Fibroblast of lung (primary cell): ENCODE data around the gene CRACR2B. TPM values are rescaled to one million over a fixed set of nuclear protein-coding genes. Genes with fewer than 3 reads are reported as not detected.

Experiments used
- DNase-seq, 2 donors: peaks; one replicate each; pipeline versions ENCODE4 v3.0.0 to v3.0.0-alpha.2; 2010; ENCODE audit warnings: low read depth in 2 of 2
- H2AFZ ChIP-seq: 2 replicates; pipeline ENCODE4 v1.5.1; 2012; ENCODE audit warnings: low read length, control low read depth, inconsistent platforms
- H3K27ac ChIP-seq: 2 replicates; pipeline ENCODE4 v1.5.1; 2011; ENCODE audit warnings: low read length, control low read depth; ENCODE audit not compliant: insufficient read depth
- H3K27me3 ChIP-seq: 2 replicates; pipeline ENCODE4 v1.5.1; 2011; ENCODE audit warnings: mild to moderate bottlenecking, low read length; ENCODE audit not compliant: control insufficient read depth, insufficient read depth
- H3K36me3 ChIP-seq: 2 replicates; pipeline ENCODE4 v1.5.1; 2011; ENCODE audit warnings: low read length; ENCODE audit not compliant: control insufficient read depth, insufficient read depth
- H3K4me1 ChIP-seq: 2 replicates; pipeline ENCODE4 v1.5.1; 2011; ENCODE audit warnings: low read length; ENCODE audit not compliant: control insufficient read depth, insufficient read depth; ENCODE audit errors: extremely low read depth
- H3K4me2 ChIP-seq: 2 replicates; pipeline ENCODE4 v1.5.1; 2011; ENCODE audit warnings: low read length, control low read depth; ENCODE audit not compliant: insufficient read depth; ENCODE audit errors: extremely low read depth
- H3K4me3 ChIP-seq, 4 experiments: fragments of 200-600 bp in 1 of 4; sonication (generic) in 1 of 4; replicated peaks in 1 of 4; 2 replicates each; pipeline ENCODE4 v1.5.1; 2011 to 2016; ENCODE audit warnings: low read length in 4 of 4, low read depth in 3 of 4, mild to moderate bottlenecking in 3 of 4, control low read depth in 2 of 4, inconsistent platforms in 1 of 4, mixed read lengths in 1 of 4; ENCODE audit not compliant: insufficient read depth in 1 of 4; ENCODE audit errors: control extremely low read depth in 1 of 4
- H3K79me2 ChIP-seq: 2 replicates; pipeline ENCODE4 v1.5.1; 2012; ENCODE audit warnings: mild to moderate bottlenecking, low read length, inconsistent platforms; ENCODE audit not compliant: control insufficient read depth, insufficient read depth
- H3K9ac ChIP-seq: 2 replicates; pipeline ENCODE4 v1.5.1; 2011; ENCODE audit warnings: mild to moderate bottlenecking, low read length, control low read depth; ENCODE audit not compliant: insufficient read depth
- H3K9me3 ChIP-seq: 2 replicates; pipeline ENCODE4 v1.5.1; 2012; ENCODE audit warnings: low read depth, low read length; ENCODE audit not compliant: control insufficient read depth, insufficient read depth
- H4K20me1 ChIP-seq: 2 replicates; pipeline ENCODE4 v1.5.1; 2011; ENCODE audit warnings: low read length; ENCODE audit not compliant: control insufficient read depth, insufficient read depth; ENCODE audit errors: extremely low read depth
- CTCF ChIP-seq, 2 donors: IDR thresholded peaks in 1 of 2; conservative IDR thresholded peaks in 1 of 2; 1 replicate in 1 of 2; 2 replicates in 1 of 2; pipeline ENCODE4 v1.5.1; 2011 to 2012; ENCODE audit warnings: low read length in 2 of 2, control low read depth in 1 of 2, inconsistent platforms in 1 of 2, low read depth in 1 of 2, mild to moderate bottlenecking in 1 of 2
- EZH2 ChIP-seq: IDR thresholded peaks from 2 replicates; pipeline ENCODE4 v1.5.1; 2012; ENCODE audit warnings: low read length, control low read depth, mild to moderate bottlenecking; ENCODE audit errors: missing control alignments
- polyA plus RNA-seq, 2 donors: library from polyadenylated mRNA; depleted of rRNA in 1 of 2; stranded (reverse) in 1 of 2; unstranded in 1 of 2; fragments of >200 nt; gene quantifications; 2 replicates each; pipeline ENCODE4 v1.2.1, GENCODE V29; 2011 to 2012; ENCODE audit warnings: missing spikeins in 1 of 2
- total RNA-seq: library from RNA; depleted of rRNA; stranded (reverse); fragments of >200 nt; gene quantifications from 2 replicates; pipeline ENCODE4 v1.2.1, GENCODE V29; 2014

The CRACR2B gene
- total and polyA plus RNA-seq, 2 donors (not counting 1 experiment from before 2014, with no cell fraction given): 0.11 to 0.66 TPM

GRCh38 chr11:856397-856796, 28.7 kb downstream of the CRACR2B start:
- no peak overlapping the region for H3K27ac ChIP-seq
- no peak overlapping the region for H3K9ac ChIP-seq
- no peak overlapping the region for H3K4me3 ChIP-seq
- H3K4me2 ChIP-seq: no peak overlapping the region
- H3K36me3 ChIP-seq: peaks cover 8% of the 10 kb centered on the region
- H3K79me2 ChIP-seq: peaks cover 24% of the 10 kb centered on the region
- TF ChIP-seq CTCF (conservative IDR thresholded peaks at IDR 0.05 in 1 of 2, IDR thresholded peaks at IDR 0.05 in 1 of 2; ENCODE audit: low read depth in 1 of 2, low read length in 2 of 2) (no peak), EZH2 (no peak)
- peaks cover 18% of the 10 kb centered on the region for H3K4me1 ChIP-seq
- H4K20me1 ChIP-seq: no peaks in the 10 kb centered on the region
- no peaks in the 10 kb centered on the region for H3K9me3 ChIP-seq
- no peak for DNase-seq
- H3K27me3 ChIP-seq: no peaks in the 10 kb centered on the region
- no peak overlapping the region for H2AFZ ChIP-seq

GRCh38 chr11:858053-858761, 30.5 kb downstream of the CRACR2B start:
- H3K4me1 ChIP-seq: peaks cover 18% of the 10 kb centered on the region
- no peaks in the 10 kb centered on the region for H3K9me3 ChIP-seq
- no peak overlapping the region for H3K4me2 ChIP-seq
- H3K36me3 ChIP-seq: peaks cover 18% of the 10 kb centered on the region
- TF ChIP-seq CTCF (conservative IDR thresholded peaks at IDR 0.05 in 1 of 2, IDR thresholded peaks at IDR 0.05 in 1 of 2; ENCODE audit: low read depth in 1 of 2, low read length in 2 of 2) (no peak), EZH2 (no peak)
- peaks cover 18% of the 10 kb centered on the region for H3K79me2 ChIP-seq
- no peak overlapping the region for H2AFZ ChIP-seq
- H3K27ac ChIP-seq: no peak overlapping the region
- H3K9ac ChIP-seq: no peak overlapping the region
- H4K20me1 ChIP-seq: no peaks in the 10 kb centered on the region
- DNase-seq: no peak
- no peak overlapping the region for H3K4me3 ChIP-seq
- H3K27me3 ChIP-seq: no peaks in the 10 kb centered on the region

GRCh38 chr11:858762-859339, 31.1 kb downstream of the CRACR2B start:
- Histone ChIP-seq H3K27me3 (no peaks in the 10 kb centered on the region), H3K4me3 (peak overlapping the region in 1 of 4 experiments; percentile 42), H3K9ac (peak overlapping the region; percentile 4), H4K20me1 (no peaks in the 10 kb centered on the region), H3K9me3 (no peaks in the 10 kb centered on the region), H3K4me1 (peaks cover 18% of the 10 kb centered on the region), H3K36me3 (peaks cover 21% of the 10 kb centered on the region), H2AFZ (no peak overlapping the region), H3K4me2 (peak overlapping the region; percentile 23), H3K79me2 (peaks cover 18% of the 10 kb centered on the region), H3K27ac (peak overlapping the region; percentile 23)
- TF ChIP-seq EZH2: no peak
- TF ChIP-seq CTCF (conservative IDR thresholded peaks at IDR 0.05 in 1 of 2, IDR thresholded peaks at IDR 0.05 in 1 of 2; ENCODE audit: low read depth in 1 of 2, low read length in 2 of 2): no peak
- DNase-seq: no peak
